K562 (cell line): ENCODE data around the gene UBE3B.

Source experiments
- TAF1 ChIP-seq: IDR thresholded peaks from 2 replicates; pipeline ENCODE4 v1.6.1; 2011; ENCODE audit warnings: mild to moderate bottlenecking, low read length, moderate library complexity; ENCODE audit not compliant: insufficient read depth, control insufficient read depth, severe bottlenecking; ENCODE audit errors: extremely low read depth
- ZBTB8A ChIP-seq: fragments of 450-650 bp; IDR thresholded peaks from 2 replicates; pipeline ENCODE4 v1.6.1; 2018; ENCODE audit warnings: mild to moderate bottlenecking, moderate library complexity; ENCODE audit not compliant: partially characterized antibody

DNA sequence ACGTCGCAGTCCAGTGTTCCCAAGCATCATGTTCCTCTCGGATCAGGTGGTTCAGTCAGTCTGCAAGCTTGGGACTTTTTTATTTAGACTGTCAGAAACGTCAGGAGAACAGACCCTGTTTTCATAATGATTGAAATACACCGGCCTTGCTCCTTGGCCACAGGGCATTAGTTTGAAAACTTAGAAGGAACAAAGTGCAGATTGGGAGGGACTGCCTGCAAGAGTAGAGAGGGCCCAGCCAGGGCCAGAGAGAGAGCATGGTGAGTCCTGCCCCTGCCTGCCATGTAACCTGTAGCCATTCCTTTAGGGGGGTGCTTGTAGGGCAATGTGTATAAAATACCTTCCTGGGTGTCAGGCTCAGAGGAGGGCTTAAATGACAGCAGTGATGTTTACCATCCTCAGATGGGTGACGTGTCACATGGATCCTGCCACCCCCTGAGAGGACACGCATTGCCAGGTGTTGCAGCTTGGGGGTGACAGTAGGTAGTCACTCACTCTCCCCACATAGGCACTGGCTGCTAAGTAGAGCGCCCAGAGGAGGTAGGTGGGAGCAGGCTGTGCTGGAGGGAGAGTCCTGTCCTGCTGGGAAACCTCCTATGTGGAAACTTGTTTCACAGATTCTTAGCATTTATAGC is 50.2 kb downstream of the UBE3B start:
- no peak for TF ChIP-seq TAF1
- TF ChIP-seq ZBTB8A: no peak
